SK-N-SH (cell line): Measurements from ENCODE around the gene OPA1. TPM values are rescaled to one million over a fixed set of nuclear protein-coding genes. Genes with fewer than 3 reads are reported as not detected.

Experiments used
- CTCF ChIA-PET: fragments of 300-600, 350-600 bp; formaldehyde crosslinking; extraction: SDS; loops from one replicate; lab custom pipeline; 2021; lab: Yijun Ruan, JAX
- POLR2A ChIA-PET: fragments of 350-600 bp; sonication (Branson Sonifier 250); formaldehyde crosslinking; extraction: SDS; loops from one replicate; lab custom pipeline; 2020; ENCODE audit warnings: antibody characterized with exemption, inconsistent platforms; lab: Yijun Ruan, JAX
- DNase-seq: peaks from one replicate; pipeline ENCODE4 v3.0.0; 2012
- H2AFZ ChIP-seq: fragments of 200-600 bp; sonication (generic); 2 replicates; pipeline ENCODE4 v1.8.1; 2016; ENCODE audit warnings: antibody characterized with exemption, mild to moderate bottlenecking, low read depth
- H3F3A ChIP-seq: fragments of 200-600 bp; sonication (generic); replicated peaks from 2 replicates; pipeline ENCODE3; 2016; ENCODE audit warnings: antibody characterized with exemption, mild to moderate bottlenecking; ENCODE audit not compliant: insufficient read depth
- H3K27ac ChIP-seq, 2 experiments: fragments of 200-500 bp in 1 of 2; fragments of 200-600 bp in 1 of 2; sonication (Bioruptor generic) in 1 of 2; sonication (generic), shearing (Covaris generic) in 1 of 2; 2 replicates each; pipeline versions ENCODE4 v1.5.1 to v1.6.1; 2014 to 2016; ENCODE audit warnings: low read depth in 2 of 2, inconsistent platforms in 1 of 2, low read length in 1 of 2, mild to moderate bottlenecking in 1 of 2, mixed read lengths in 1 of 2
- H3K27me3 ChIP-seq: fragments of 200-600 bp; sonication (generic), shearing (Covaris generic); 2 replicates; pipeline ENCODE4 v1.6.1; 2016; ENCODE audit warnings: mixed run types; ENCODE audit not compliant: insufficient read depth
- H3K36me3 ChIP-seq, 2 experiments: fragments of 200-500 bp in 1 of 2; fragments of 200-600 bp in 1 of 2; sonication (Bioruptor generic) in 1 of 2; sonication (generic) in 1 of 2; replicated peaks in 1 of 2; 2 replicates each; pipeline versions ENCODE3 to v1.5.1; 2014 to 2016; ENCODE audit warnings: low read length in 1 of 2, mild to moderate bottlenecking in 1 of 2; ENCODE audit not compliant: insufficient read depth in 2 of 2, control insufficient read depth in 1 of 2
- H3K4me1 ChIP-seq, 2 experiments: fragments of 200-500 bp in 1 of 2; fragments of 200-600 bp in 1 of 2; sonication (Bioruptor generic) in 1 of 2; sonication (generic), shearing (Covaris generic) in 1 of 2; 2 replicates each; pipeline versions ENCODE4 v1.5.1 to v1.6.1; 2014 to 2016; ENCODE audit warnings: low read depth in 1 of 2, low read length in 1 of 2, mixed run types in 1 of 2; ENCODE audit not compliant: insufficient read depth in 2 of 2, control insufficient read depth in 1 of 2
- H3K4me2 ChIP-seq: fragments of 200-600 bp; sonication (generic), shearing (Covaris generic); 2 replicates; pipeline ENCODE4 v1.6.1; 2017; ENCODE audit warnings: mixed run types
- H3K4me3 ChIP-seq, 2 experiments: fragments of 200-500 bp in 1 of 2; fragments of 200-600 bp in 1 of 2; sonication (Bioruptor generic) in 1 of 2; sonication (generic), shearing (Covaris generic) in 1 of 2; 2 replicates each; pipeline versions ENCODE4 v1.5.1 to v1.8.1; 2014 to 2016; ENCODE audit warnings: low read depth in 2 of 2, inconsistent platforms in 1 of 2, low read length in 1 of 2, mild to moderate bottlenecking in 1 of 2, mixed read lengths in 1 of 2, moderate library complexity in 1 of 2
- H3K79me2 ChIP-seq: fragments of 200-600 bp; sonication (generic); 2 replicates; pipeline ENCODE4 v1.8.1; 2017; ENCODE audit warnings: mild to moderate bottlenecking; ENCODE audit not compliant: insufficient read depth
- H3K9ac ChIP-seq: fragments of 200-600 bp; sonication (generic); 2 replicates; pipeline ENCODE4 v1.6.1; 2017; ENCODE audit warnings: mixed run types
- H3K9me2 ChIP-seq: fragments of 200-600 bp; sonication (generic); 2 replicates; pipeline ENCODE4 v1.6.1; 2017; ENCODE audit warnings: mixed run types
- H3K9me3 ChIP-seq: fragments of 200-600 bp; sonication (generic); 2 replicates; pipeline ENCODE4 v1.6.1; 2017; ENCODE audit warnings: mixed run types, mild to moderate bottlenecking, moderate library complexity
- H4K20me1 ChIP-seq: fragments of 200-600 bp; sonication (generic); 2 replicates; pipeline ENCODE4 v1.6.1; 2017; ENCODE audit warnings: mild to moderate bottlenecking, mixed run types; ENCODE audit not compliant: insufficient read depth
- EZH2phosphoT487 ChIP-seq: fragments of 200-600 bp; sonication (generic); IDR thresholded peaks from 2 replicates; pipeline ENCODE4 v1.6.1; 2017; ENCODE audit warnings: low read depth, mixed run types, mild to moderate bottlenecking, antibody characterized with exemption, moderate library complexity, borderline replicate concordance
- FOSL2 ChIP-seq: IDR thresholded peaks from 2 replicates; pipeline ENCODE4 v1.4.0; 2012; ENCODE audit warnings: low read depth, mild to moderate bottlenecking, moderate library complexity, borderline replicate concordance
- FOXJ3 ChIP-seq: sonication (generic); formaldehyde crosslinking; IDR thresholded peaks from 2 replicates; pipeline ENCODE4 v1.5.1; 2020; ENCODE audit warnings: mild to moderate bottlenecking, missing genetic modification reagents
- GATA2 ChIP-seq: sonication (generic); formaldehyde crosslinking; IDR thresholded peaks from 2 replicates; pipeline ENCODE4 v1.5.0; 2020; ENCODE audit warnings: mild to moderate bottlenecking, missing genetic modification reagents
- MEF2A ChIP-seq: IDR thresholded peaks from 2 replicates; pipeline ENCODE4 v1.4.0; 2012; ENCODE audit warnings: low read depth, borderline replicate concordance
- MXI1 ChIP-seq: IDR thresholded peaks from 2 replicates; pipeline ENCODE4 v1.6.1; 2012; ENCODE audit warnings: mild to moderate bottlenecking, low read depth, low read length, improper control_type of control experiment
- NFIC ChIP-seq: IDR thresholded peaks from 2 replicates; pipeline ENCODE4 v1.4.0; 2012; ENCODE audit warnings: borderline replicate concordance
- RAD21 ChIP-seq: IDR thresholded peaks from 2 replicates; pipeline ENCODE4 v1.6.1; 2012; ENCODE audit warnings: mild to moderate bottlenecking, low read length
- TAF1 ChIP-seq: IDR thresholded peaks from 2 replicates; pipeline ENCODE4 v1.6.1; 2012; ENCODE audit warnings: low read depth, mild to moderate bottlenecking, low read length, moderate library complexity, borderline replicate concordance
- TCF12 ChIP-seq: IDR thresholded peaks from 2 replicates; pipeline ENCODE4 v1.4.0; 2012
- WGBS: methylation state at CpG from one replicate; pipeline ENCODE4 v1.1.6; 2017; ENCODE audit warnings: low lambda C conversion rate; 5-methylcytosine and 5-hydroxymethylcytosine counted together
- polyA plus RNA-seq, 3 experiments: library from polyadenylated mRNA; depleted of rRNA; stranded (reverse); fragments of >200 nt; gene quantifications; 2 replicates each; pipeline ENCODE4 v1.2.3, GENCODE V29; 2012
- TF ChIP-seq, protein P1 (sequence below): IDR thresholded peaks from 2 replicates; pipeline ENCODE4; 2012
- TF ChIP-seq, protein P2 (sequence below): fragments of 150-350 bp; IDR thresholded peaks from 2 replicates; pipeline ENCODE4 v1.6.1; 2017; ENCODE audit warnings: antibody characterized with exemption, low read length, low read depth, borderline replicate concordance
- TF ChIP-seq, protein P3 (sequence below): IDR thresholded peaks from 2 replicates; pipeline ENCODE4 v1.4.0; 2012; ENCODE audit warnings: low read depth, borderline replicate concordance

OPA1 gene
- polyA plus RNA-seq, 1 of the 3 experiments (the other 2 are of a cell fraction), result 11.4 TPM

DNA sequence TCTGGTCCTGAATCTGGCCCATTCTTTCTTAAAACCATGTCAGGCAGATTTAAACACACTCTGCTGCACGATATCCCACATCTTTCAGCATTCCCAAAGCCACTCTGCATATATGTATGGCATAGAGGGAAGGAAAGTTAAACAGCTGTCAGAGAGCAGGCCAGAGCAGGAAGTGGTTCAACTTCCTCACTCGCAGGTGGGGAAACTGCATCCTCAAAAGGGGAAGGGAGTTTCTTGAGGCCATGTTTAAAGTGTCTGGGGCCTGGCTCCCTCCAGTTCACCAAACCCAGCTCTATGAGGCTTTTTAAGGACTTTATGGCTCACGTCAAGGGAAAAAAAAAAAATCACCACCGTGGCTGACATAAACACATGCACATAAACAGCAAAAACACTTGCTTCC lies 123.1 kb downstream of the OPA1 start:
- DNase-seq, result no peak
- ChIA-PET CTCF (no interaction called here), POLR2A (no interaction called here)
- Histone ChIP-seq H3F3A (no peaks in the 10 kb centered on the region), H3K9me2 (no peaks in the 10 kb centered on the region), H4K20me1 (no peaks in the 10 kb centered on the region), H3K4me2 (no peak overlapping the region), H3K27ac (no peak overlapping the region), H3K9ac (no peak overlapping the region), H2AFZ (no peak overlapping the region), H3K79me2 (no peaks in the 10 kb centered on the region), H3K4me1 (no peaks in the 10 kb centered on the region), H3K9me3 (no peaks in the 10 kb centered on the region), H3K36me3 (no peaks in the 10 kb centered on the region), H3K4me3 (no peak overlapping the region), H3K27me3 (no peaks in the 10 kb centered on the region; the same call in 1 of the 2 replicates)
- no peak for TF ChIP-seq MEF2A
- TF ChIP-seq MXI1, result no peak
- TF ChIP-seq, protein P1, sequence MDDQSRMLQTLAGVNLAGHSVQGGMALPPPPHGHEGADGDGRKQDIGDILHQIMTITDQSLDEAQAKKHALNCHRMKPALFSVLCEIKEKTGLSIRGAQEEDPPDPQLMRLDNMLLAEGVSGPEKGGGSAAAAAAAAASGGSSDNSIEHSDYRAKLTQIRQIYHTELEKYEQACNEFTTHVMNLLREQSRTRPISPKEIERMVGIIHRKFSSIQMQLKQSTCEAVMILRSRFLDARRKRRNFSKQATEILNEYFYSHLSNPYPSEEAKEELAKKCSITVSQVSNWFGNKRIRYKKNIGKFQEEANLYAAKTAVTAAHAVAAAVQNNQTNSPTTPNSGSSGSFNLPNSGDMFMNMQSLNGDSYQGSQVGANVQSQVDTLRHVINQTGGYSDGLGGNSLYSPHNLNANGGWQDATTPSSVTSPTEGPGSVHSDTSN, result no peak
- TF ChIP-seq, protein P2, sequence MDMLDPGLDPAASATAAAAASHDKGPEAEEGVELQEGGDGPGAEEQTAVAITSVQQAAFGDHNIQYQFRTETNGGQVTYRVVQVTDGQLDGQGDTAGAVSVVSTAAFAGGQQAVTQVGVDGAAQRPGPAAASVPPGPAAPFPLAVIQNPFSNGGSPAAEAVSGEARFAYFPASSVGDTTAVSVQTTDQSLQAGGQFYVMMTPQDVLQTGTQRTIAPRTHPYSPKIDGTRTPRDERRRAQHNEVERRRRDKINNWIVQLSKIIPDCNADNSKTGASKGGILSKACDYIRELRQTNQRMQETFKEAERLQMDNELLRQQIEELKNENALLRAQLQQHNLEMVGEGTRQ, result no peak
- no peak for TF ChIP-seq TAF1
- WGBS, result 44% methylated on average over 4 of the region's 4 CpGs

DNA sequence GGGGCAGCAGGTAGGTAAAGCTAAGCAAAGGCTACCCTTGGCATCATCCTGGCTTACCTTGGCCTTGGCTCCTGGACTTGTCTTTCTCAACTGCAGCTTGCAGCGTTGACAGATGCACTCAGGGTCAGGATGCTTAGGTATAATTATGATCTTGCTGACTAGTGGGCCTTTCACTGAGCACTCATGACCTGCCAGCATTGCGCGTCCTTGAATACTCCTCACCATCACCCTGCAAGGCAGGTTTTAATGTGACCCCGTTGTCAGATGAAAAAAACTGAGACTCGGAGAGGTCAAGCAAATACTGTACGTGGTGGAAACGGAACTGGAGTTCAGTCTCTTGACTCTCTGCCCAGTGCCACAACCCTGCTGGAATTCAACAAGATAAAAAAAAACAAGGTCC lies 126.7 kb downstream of the OPA1 start:
- TF ChIP-seq, protein P3, sequence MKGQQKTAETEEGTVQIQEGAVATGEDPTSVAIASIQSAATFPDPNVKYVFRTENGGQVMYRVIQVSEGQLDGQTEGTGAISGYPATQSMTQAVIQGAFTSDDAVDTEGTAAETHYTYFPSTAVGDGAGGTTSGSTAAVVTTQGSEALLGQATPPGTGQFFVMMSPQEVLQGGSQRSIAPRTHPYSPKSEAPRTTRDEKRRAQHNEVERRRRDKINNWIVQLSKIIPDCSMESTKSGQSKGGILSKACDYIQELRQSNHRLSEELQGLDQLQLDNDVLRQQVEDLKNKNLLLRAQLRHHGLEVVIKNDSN, result no peak
- no peak for TF ChIP-seq RAD21
- no peak for TF ChIP-seq FOSL2
- TF ChIP-seq TAF1, result no peak
- TF ChIP-seq TCF12, result no peak
- no peak for TF ChIP-seq GATA2
- no peak for TF ChIP-seq NFIC
- TF ChIP-seq FOXJ3 (CRISPR knock-in tag), result no peak
- TF ChIP-seq, protein P1, result no peak
- no peak for TF ChIP-seq EZH2phosphoT487
- Histone ChIP-seq H3K9me3 (no peaks in the 10 kb centered on the region), H3K27ac (no peak overlapping the region), H3K9ac (no peak overlapping the region), H3F3A (no peaks in the 10 kb centered on the region), H2AFZ (no peak overlapping the region), H4K20me1 (no peaks in the 10 kb centered on the region), H3K4me3 (no peak overlapping the region), H3K9me2 (no peaks in the 10 kb centered on the region), H3K27me3 (no peaks in the 10 kb centered on the region; the same call in 1 of the 2 replicates), H3K4me2 (no peak overlapping the region), H3K79me2 (no peaks in the 10 kb centered on the region), H3K36me3 (no peaks in the 10 kb centered on the region), H3K4me1 (no peaks in the 10 kb centered on the region)
- CTCF ChIA-PET, result no interaction called here
- WGBS, result 54% methylated on average over 7 of the region's 7 CpGs
- no peak for DNase-seq
- POLR2A ChIA-PET, result no interaction called here
